GM19035 (cell line): ENCODE measurements around the gene CTDNEP1.
"Not testable (repeated sequence)": the region's sequence is repeated elsewhere in the genome, so short reads cannot be mapped to it uniquely, and the experiment has no call there.

Source experiments
- ATAC-seq: cut with Tn5 transposase; IDR thresholded peaks from one replicate; pipeline ENCODE4 v1.9.1; 2021; ENCODE audit not compliant: unreplicated experiment

CTDNEP1 gene

DNA sequence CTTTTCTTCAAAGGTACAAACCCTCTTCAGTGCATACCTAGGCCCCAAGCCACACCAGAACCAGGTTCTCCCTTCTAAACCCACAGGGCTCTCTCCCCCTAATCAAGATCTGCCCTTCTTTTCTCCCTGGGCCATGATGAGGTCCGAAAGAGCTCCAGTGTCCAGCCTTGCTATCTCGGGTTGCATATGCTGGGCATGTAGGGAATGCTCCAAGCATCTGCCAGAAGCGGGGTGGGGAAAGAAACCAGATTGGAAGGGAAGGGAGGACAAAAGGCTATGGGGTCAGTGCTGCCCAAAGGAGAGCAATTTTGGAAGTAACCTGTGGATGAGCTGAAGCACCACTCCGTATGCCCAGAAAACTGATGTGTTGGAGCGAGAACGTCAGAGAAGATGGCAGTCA is 2.3 kb downstream of the CTDNEP1 start:
- no peak for ATAC-seq

DNA sequence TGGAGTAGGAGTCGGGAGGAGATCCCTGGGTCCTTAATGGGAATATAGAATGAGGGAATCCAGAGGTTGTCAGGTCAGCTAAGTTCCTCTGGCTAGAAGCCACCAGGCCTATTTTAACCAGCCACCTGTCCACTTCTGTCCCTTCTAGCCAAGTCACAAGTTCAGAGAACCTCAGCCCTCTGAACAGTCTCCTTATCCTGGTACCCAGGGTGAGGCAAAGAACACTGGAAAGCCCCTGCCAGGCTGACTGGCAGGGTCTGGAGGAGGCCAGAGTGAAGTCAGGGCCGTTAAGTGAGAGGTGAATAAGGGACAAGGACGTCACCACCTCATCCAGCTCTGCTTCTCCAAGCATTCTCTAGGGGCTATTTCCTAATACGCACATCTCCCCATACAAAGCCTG is 2.7 kb downstream of the CTDNEP1 start:
- no peak for ATAC-seq

DNA sequence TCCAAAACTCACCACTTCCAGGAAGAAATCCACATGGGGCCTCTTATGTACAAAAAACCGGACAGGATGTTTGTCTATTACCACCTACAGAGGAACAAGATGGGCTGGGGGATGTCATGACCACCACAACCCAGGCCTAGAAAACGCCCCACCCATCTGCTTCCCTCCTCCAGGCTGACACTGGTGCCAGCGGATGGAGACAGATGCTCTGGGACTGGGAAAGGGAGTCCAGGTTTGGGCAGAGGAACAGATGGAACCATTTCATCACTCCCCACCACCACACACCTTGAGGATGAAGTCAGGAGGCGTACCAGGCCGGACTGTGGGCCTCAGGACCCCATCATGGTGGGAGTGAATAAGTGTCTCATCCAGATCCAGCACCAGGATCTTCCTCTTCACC is 4.8 kb downstream of the CTDNEP1 start:
- no peak for ATAC-seq

DNA sequence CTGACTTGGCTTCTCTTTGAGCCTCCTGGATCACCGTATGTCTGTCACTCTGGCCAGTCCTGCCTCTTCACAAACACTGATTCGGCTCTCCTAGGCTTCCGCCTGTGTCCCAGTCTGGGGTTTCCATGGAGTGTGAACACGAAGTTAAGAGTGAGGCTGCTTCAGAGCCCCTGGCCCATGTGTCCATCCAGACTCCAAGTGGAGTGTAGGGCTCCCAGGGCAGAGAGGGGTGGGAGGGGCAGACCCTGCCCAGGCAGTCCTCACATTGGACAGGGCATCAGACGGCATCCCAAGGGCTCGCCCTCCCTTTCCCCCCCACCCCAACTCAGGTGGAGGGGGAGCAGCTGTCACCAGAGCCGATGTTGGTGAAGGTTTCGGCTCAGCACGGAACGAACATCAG is 7.7 kb downstream of the CTDNEP1 start:
- ATAC-seq: not testable (repeated sequence)

DNA sequence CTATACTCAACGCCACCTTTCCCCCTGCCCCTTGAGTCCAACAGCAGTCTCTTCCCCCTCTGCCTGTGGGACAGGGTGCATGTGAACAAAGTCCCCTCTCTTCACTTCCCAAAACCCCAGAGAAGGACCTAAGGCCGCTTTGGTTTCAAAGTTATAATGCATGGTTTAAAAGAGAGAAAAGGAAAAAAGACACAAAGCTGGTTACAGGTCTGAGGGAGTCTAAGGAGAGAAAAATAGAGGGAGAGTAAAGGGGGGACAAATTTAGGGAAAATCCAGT is 8.1 kb downstream of the CTDNEP1 start:
- ATAC-seq: no peak

DNA sequence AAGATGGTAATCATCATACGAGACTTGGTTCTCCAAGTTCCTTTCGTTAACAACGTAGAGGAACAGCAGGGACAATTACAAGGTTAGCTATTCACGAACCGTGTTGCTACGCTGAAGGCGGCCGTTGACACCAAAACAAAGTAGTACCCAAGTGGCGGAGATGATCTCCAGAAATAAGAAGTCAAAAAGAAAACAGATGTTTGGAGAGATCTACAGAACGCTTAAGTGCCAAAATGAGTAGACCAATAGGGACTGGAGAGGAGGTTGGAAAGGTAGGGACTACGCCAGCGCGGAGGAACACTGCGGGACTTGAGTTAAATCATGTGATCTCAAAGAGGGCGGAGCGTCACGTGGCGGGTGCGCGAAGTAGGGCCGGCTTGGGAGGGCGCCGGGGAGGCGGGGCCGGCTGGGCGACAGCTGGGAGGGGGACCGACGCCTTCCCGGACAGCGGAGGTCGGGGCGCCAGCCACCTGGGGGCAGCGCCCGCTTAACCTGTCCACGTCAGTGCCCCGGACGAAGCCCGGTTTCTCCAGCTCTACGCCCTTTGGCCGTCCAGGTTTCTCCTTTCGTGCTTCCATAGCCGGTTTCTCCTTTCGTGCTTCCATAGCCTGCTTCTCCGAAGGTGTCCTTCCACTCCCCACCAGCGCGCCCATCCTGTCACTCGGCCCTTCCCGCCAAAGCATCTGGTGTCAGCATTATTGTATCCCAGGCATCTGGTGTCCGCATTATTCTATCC is 8.6 kb downstream of the CTDNEP1 start:
- peak; percentile 44 for ATAC-seq

DNA sequence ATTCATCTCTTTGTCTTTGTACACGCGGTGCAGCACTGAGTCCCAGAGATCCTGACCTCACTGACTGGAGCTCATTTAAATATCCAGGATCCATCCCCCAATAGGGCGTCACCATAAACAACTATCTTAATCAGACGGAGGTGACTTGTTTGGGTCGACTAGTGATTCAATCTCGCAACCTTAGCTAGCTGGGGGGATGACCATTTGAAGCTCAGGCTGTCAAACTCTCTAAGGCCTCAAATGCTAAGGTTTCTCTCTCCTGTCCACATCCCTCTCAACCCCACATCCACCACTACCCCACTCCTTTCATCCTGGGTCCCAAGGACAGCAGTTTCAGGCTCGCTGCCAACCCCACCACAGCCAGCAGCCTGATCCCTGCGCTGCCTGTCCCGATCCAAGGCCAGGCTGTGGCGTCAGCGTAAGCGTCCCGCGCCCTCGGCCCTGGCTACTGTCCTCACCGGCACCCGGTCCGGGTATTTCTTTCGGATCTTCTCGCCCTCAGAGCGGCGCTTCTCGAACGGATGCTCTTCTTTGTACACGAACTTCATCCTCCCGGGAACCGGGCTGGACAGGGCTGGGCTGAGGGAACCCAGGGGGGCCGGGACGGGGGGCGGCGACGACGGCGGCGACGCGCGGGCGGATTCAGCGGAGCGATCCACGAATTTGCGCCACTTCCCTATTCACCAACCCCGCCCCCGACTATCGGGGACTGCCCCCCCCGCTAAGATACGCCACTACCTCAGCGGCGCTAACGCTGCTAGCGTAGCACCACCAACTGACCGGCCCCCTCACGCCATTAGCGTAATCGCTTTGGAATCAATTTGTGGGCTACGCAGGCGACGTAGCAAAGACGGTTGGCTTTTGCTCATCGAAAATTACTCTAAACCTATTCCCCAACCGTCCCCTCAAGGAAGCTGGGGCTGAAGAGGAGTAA is 9.5 kb downstream of the CTDNEP1 start, which contains the start of gene GABARAP:
GABARAP (minus strand) TSS at position 667 of the 934 bp plus-strand sequence; CDS start at position 548, 119 bp downstream.
- ATAC-seq: peak; percentile 43

DNA sequence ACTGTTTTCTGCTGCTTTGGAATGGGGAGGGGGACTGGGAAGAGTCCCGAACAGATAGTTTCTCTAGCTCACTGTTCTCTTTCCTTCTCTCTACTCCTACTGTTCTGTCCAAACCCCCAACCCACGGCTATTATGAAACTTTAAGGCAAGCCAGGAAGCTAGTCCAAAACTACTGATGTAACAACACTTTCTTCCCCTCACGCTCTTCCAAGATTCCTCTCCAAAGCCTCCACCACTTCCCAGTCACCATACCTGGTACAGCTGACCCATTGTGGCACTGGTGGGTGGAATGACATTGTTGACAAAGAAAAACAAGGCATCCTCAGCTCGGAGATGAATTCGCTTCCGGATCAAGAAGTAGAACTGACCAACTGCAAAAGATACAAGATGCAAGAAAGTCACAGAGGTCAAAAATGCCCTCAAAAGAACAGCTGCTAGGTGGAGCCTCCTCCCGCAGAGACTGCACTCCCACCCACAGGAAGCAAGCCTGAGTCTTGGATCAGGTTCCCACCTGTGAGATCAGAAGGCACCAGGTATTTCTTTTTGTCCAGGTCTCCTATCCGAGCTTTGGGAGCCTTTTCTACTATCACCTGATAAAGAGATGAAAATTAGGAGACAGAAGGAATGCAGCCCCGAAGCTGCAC is 10.3 kb downstream of the CTDNEP1 start:
- ATAC-seq: no peak

DNA sequence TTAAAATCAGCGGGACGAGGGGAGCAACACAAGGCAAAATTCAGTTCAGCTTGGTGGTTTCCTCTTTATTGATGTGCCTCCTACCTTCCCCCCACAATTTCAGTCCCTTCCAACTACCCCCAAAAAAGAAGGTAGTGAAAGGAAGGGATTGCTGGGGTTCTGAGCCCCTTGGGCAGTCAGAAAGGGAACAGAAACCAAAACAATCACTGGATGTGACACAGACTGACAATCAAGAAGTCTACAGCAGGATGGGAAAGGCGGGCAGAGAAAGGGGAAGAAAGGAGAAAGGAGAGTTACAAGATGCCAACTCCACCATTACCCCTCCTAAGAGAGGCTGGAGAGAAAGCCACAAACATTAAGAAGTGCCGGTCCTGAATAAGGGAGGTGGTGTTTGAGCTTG is 11.2 kb downstream of the CTDNEP1 start:
- ATAC-seq: no peak

DNA sequence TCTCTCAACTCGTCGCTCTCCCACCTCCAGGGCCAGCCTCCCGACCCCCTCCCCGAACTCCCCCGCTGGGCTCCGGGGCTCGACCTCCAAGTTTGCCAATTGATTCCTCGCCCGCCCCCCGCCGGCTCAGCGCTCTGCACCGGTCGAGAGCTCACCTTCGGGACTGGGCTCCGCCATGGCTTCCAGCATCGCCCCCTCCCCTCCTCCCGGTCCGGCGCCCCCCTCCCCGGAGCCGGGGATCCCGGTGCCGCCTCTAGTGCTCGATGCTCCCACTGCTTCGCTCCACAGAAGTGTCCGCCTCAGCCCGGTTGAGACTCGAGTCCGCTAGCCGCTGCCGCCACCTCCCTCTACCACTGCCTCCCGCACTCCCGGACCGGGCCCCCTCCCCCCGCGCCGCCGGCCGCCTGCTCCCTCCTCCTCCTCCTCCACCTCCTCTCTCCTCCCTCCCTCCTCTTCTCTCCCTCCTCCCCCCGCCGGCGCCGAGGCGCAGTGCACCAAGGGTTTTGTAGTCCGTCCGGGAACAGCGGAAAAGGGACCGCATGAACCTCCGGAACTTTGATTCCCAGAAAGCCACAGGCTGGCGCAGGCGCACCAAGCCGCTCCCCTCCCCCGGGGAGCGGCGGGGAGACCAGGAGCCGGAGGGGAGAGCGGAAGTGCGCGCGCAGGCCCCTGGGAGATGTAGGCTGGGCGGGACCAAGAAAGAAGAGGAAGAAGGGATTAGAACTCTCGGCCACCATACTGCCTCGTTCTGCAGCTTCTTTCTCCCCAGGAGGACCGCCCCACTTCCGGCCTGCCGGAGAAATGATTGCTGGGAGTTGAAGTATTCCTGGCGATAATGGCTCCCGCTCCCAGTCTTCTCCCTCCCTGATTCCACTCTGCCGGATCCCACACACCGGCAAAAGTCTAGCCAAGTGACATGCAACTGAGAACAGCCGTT is 12.2 kb downstream of the CTDNEP1 start, which contains the start of gene PHF23:
PHF23 (minus strand) TSS at position 367 of the 937 bp plus-strand sequence; CDS start at position 189, 178 bp downstream.
- peak; percentile 57 for ATAC-seq

DNA sequence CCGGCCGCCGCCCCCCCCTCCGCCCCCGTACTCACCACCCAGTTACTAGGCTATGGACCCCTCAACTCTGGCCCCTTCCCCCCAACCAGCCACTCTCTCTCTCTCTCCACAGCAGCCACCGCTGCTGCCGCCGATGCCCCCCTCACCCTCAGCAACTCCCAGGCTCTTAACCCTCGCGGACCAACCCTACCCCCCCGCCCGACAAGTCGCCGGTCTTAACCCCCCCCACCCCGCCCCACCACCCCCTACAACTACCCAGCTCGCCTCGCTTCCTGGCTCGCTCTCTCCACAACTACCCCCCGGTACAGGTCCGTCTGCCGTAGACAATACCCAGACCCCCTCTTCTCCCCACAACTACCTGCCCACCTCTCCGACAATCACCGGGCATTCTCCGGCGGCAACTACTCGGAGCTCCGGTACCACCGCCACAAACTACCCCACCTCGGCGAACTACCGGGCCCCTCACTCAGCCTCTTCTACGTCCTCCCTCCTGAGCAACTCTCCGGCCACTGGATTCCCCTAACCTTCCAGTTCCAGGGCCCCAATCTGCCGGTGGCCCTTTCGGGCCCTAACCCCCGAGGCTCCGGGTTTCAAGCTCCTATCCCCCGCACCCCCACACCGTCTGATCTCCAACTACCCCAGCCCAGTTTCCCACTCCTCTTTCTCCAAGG is 13.0 kb downstream of the CTDNEP1 start:
- no peak for ATAC-seq

DNA sequence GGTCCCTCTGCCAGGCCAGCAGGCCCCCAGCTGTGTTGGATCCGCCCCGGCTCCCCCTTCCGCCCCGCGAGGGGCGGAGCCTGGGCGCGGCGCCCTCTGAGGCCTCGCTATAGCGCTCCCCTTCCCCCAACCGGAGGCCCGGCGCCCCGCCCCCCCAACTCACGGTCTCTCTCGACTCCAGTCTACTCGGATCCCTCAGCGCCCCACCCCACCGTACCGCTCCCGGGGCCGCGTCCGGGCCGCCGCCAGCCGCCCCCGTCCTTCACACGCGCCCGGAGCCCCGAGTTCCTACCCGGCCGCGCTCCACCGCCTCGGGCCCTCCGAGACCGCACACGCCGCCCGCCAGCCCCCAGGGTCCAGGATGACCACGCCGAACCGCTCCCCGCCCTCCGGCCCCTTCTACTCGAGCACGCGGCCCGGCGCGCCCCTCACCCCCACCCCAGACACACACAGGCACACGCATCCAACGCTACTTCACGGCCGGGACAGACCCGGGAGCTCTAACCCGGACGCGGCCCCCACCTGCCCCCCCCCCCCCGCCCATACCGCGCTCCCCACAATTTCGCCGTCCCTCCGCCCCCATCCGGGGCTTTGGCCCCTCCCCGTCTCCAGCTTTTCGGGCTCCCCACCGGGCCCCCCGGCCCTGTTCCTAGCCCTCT is 13.6 kb downstream of the CTDNEP1 start:
- no peak for ATAC-seq

DNA sequence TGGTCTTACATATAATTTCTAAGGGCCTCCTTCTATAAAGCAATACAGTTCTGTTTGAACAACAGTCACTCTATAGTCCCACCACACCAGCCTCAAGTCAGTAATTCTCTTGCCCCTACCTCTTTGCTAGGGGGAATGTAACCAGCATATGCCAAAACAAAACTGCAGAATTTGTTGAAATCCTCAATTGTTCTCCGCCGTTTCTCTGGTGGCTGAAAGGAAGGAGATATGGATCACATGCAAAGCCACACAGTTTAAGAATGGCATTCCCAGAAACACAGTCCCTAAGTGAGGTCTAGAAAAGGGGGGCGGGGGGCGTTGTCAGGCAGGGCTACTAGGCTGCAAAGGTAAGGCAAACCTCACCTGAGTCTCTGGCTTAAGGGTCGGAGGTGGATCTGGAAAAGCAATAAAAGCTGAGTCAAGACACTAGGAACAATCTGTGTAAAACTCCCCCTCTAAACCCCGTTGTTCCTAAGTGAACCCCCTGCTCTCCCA is 14.2 kb downstream of the CTDNEP1 start:
- no peak for ATAC-seq

DNA sequence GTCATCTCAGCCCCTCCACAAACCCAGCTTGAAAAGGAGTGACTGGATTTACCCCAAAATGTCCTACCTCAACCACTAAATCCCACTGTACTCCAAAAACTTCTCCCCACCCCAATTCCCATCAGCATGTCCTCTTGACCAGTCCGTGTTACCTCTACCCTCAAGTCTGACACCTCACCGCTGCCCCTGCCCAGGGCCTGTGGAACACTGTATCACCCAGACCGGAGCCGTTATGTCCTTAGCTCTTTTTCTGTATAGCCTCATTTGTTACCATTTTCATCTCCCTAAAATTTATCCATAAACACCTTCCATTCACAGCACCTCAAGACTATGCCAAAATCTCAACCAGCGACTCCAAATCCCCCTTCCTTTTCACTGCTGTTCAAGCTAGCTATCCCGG is 14.7 kb downstream of the CTDNEP1 start:
- ATAC-seq: no peak

DNA sequence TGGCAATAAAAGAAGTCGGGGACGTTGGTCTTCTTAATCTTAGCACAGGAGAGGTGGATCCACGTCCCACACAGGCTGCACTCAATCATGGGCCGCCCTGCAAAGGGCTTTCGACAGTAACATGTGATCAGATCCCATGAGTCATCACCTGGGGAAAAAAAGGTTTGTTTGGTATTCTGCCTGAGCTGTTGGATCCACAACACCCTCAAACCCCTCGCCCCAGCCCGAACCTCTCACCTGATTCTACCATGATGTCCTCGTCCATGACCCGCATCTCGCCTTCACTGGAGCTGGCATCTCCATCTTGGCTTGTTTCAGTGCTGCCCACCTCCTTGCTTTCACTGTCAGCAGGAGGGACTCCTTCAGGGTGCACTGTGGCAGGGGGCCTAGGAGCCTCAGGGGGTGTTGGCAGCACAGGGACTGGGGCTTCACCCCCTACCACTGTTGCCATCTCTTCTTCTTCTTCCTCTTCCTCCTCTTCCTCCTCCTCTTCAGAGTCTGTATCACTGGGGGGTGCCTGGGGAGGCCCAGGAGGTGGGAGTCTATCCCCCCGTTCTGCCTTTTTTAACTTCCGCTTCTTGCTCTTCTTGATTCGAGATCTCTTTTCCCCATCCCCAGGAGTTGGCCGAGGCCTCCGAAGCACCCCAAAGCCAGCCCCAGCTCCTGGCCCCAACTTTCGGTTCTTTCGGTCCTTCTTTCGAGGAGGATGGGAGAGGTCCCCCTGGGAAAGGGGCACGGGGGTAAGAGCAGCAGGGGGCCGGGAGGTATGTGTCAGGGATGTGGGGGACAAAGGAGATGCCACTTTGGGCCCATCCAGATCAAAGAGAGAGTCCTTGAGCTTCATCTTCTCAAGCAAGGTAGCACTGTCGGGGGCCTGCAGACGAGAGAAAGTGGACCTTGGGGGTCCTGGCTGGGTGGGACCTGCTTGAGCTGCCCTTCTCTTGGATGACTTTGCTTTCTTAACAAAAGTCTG is 15.6 kb downstream of the CTDNEP1 start:
- no peak for ATAC-seq

DNA sequence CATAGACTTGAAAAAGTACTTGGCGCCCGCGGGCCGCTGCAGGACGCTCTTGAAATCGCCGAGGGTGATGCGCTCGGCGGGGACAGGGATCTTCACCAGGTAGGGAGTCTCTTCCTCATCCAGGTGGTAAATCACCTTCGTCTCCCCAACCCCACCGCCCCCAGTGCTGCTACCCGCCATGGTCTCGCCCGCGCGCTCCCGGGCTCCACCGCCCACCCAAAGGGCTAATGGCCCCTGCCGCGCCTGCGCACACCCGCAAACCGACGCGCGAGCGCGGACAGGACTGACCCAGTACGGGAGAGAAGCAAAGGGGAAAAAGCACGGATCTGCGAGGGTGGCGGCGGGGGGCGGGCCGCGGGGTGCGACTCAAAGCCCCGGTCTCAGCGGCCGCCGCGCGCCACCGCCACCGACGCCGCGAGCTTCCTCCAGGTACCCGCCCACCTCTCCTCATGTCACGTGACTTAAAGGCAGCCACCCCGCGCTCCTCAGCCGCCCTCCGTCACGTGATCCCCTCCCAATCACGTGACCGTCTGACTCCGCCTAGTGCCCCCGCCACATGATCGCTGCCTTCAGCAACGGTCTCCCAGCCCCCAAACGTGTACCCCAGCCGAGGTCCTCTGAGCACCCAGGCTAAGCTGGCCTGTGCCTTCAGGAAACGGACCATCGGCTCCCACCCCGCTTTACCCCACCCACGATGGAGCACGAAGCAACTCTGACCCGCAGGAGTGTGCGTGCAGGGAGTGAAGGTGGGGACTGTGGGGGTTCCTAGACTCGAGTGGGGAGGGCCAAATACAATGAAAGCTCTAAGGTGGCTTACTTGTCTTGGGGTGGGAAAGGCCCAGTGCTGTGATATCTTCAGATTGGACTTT is 17.2 kb downstream of the CTDNEP1 start, which contains the start of gene DVL2:
DVL2 (minus strand) TSS at position 435 of the 869 bp plus-strand sequence; CDS start at position 180, 255 bp downstream.
- peak; percentile 55 for ATAC-seq

DNA sequence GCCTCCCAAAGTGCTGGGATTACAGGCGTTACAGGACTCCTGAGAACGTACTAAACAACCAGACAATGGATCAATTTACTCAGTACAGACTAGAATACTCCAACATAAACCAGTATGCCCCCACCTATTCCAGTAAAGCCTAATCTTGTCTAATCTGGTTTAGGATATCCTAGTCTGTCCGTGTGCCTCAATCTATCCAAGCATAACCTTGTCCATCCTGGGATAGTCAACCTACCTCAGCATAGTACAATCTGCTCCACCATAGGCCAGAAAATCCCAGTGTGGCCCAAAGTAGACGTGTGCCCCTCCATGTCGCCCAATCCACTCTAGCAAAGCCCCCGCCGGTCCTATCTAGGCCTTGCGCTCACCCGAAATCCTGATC is 17.8 kb downstream of the CTDNEP1 start:
- no peak for ATAC-seq
